GM19467 (cell line): Measurements from ENCODE around the gene RAB24.
A peak's percentile ranks its signal among the peaks of the same experiment; 100 is the strongest.
"Not testable (repeated sequence)": the region's sequence is repeated elsewhere in the genome, so short reads cannot be mapped to it uniquely, and the experiment has no call there.

Experiments used
- ATAC-seq: cut with Tn5 transposase; IDR thresholded peaks from one replicate; pipeline ENCODE4 v1.9.1; 2021; ENCODE audit warnings: mild to moderate bottlenecking, moderate library complexity; ENCODE audit not compliant: unreplicated experiment

RAB24 gene

GRCh38 chr5:177311723-177312648, 8.5 kb upstream of the RAB24 start, which contains the start of gene MXD3:
Gene MXD3 (minus strand): TSS chr5:177311898. CDS start chr5:177311830, 68 bp downstream.
- ATAC-seq = peak; percentile 57

GRCh38 chr5:177311392-177311722, 7.8 kb upstream of the RAB24 start:
- no peak for ATAC-seq

GRCh38 chr5:177310757-177311391, 7.4 kb upstream of the RAB24 start:
- ATAC-seq = no peak

- ATAC-seq = no peak
Observed at GRCh38 chr5:177310332-177310731, 6.8 kb upstream of the RAB24 start.

- ATAC-seq = no peak
Observed at GRCh38 chr5:177309351-177310191, 6.1 kb upstream of the RAB24 start.

- no peak for ATAC-seq
Observed at GRCh38 chr5:177308740-177309139, 5.2 kb upstream of the RAB24 start.

GRCh38 chr5:177307544-177308363, 4.2 kb upstream of the RAB24 start:
- no peak for ATAC-seq

- no peak for ATAC-seq
Observed at GRCh38 chr5:177306674-177307543, 3.4 kb upstream of the RAB24 start.

- ATAC-seq = not testable (repeated sequence)
Observed at GRCh38 chr5:177306103-177306640, 2.7 kb upstream of the RAB24 start.

GRCh38 chr5:177304392-177305119, 1.0 kb upstream of the RAB24 start:
- no peak for ATAC-seq

- no peak for ATAC-seq
Observed at GRCh38 chr5:177303925-177304391, 439 bp upstream of the RAB24 start.

GRCh38 chr5:177302354-177303110, 987 bp downstream of the RAB24 start:
- ATAC-seq = no peak

- no peak for ATAC-seq
Observed at GRCh38 chr5:177301503-177302165, 1.9 kb downstream of the RAB24 start.

- no peak for ATAC-seq
Observed at GRCh38 chr5:177300951-177301350, 2.6 kb downstream of the RAB24 start.

- ATAC-seq = peak; percentile 39
Observed at GRCh38 chr5:177300236-177300880, 3.2 kb downstream of the RAB24 start.

- ATAC-seq = no peak
Observed at GRCh38 chr5:177299697-177300096, 3.8 kb downstream of the RAB24 start.

- ATAC-seq = no peak
Observed at GRCh38 chr5:177297922-177298321, 5.6 kb downstream of the RAB24 start.
